ENCODE results near the gene KLHL29.
A peak's percentile ranks its signal among the peaks of the same experiment; 100 is the strongest.

The KLHL29 gene

GRCh38 chr2:23578964-23579671, 194.1 kb downstream of the KLHL29 start:
- TF ChIP-seq CTCF (IDR thresholded peaks at IDR 0.05), result no peak
- no peak overlapping the region for H3K4me3 ChIP-seq
- no peak for DNase-seq (ENCODE audit: low spot score)
- no peak overlapping the region for H3K27ac ChIP-seq

- H3K27ac ChIP-seq, result no peak overlapping the region
- H3K4me3 ChIP-seq, result no peak overlapping the region
- DNase-seq (ENCODE audit: low spot score), result no peak
- TF ChIP-seq CTCF (IDR thresholded peaks at IDR 0.05), result no peak
Measured at GRCh38 chr2:23579674-23580073, 194.7 kb downstream of the KLHL29 start.

GRCh38 chr2:23583467-23583866, 198.5 kb downstream of the KLHL29 start:
- no peak overlapping the region for H3K4me3 ChIP-seq
- H3K27ac ChIP-seq, result peak overlapping the region in 1 of 2 donors; percentile 63
- no peak for DNase-seq (ENCODE audit: low spot score)
- TF ChIP-seq CTCF (IDR thresholded peaks at IDR 0.05), result no peak

- no peak for TF ChIP-seq CTCF (IDR thresholded peaks at IDR 0.05)
- no peak for DNase-seq (ENCODE audit: low spot score)
- Histone ChIP-seq H3K27ac (peak overlapping the region; percentile 63 to 71), H3K4me3 (peak overlapping the region; percentile 4)
Measured at GRCh38 chr2:23584054-23584745, 199.2 kb downstream of the KLHL29 start.

- TF ChIP-seq CTCF (IDR thresholded peaks at IDR 0.05), result no peak
- Histone ChIP-seq H3K4me3 (no peak overlapping the region), H3K27ac (peak overlapping the region; percentile 47 to 71)
- DNase-seq (ENCODE audit: low spot score), result no peak
Measured at GRCh38 chr2:23585273-23586170, 200.5 kb downstream of the KLHL29 start.

- Histone ChIP-seq H3K27ac (no peak overlapping the region), H3K4me3 (no peak overlapping the region)
- no peak for DNase-seq (ENCODE audit: low spot score)
- TF ChIP-seq CTCF (IDR thresholded peaks at IDR 0.05), result no peak
Measured at GRCh38 chr2:23586741-23587306, 201.8 kb downstream of the KLHL29 start.
